K562 treated with DMSO at 1 percent for 24 hours (cell line): ENCODE results near the gene PHETA1. TPM values are rescaled to one million over a fixed set of nuclear protein-coding genes. Genes with fewer than 3 reads are reported as not detected.

Experiments used
- total RNA-seq: library from RNA; unstranded; fragments of 300-600 nt; gene quantifications from 2 replicates; pipeline ENCODE4 v1.2.3, GENCODE V29; 2022; ENCODE audit warnings: low read depth; ENCODE audit not compliant: insufficient read depth

The PHETA1 gene, protein sequence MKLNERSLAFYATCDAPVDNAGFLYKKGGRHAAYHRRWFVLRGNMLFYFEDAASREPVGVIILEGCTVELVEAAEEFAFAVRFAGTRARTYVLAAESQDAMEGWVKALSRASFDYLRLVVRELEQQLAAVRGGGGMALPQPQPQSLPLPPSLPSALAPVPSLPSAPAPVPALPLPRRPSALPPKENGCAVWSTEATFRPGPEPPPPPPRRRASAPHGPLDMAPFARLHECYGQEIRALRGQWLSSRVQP
- 18.2 and 21.0 TPM in 2 replicates for total RNA-seq

GRCh38 chr12:111368788-111369495 is at the start of gene PHETA1:
TSS of gene PHETA1 (minus strand) at chr12:111369095. CDS start at chr12:111363427, 5,668 bp downstream.

GRCh38 chr12:111405859-111406473 is 37.1 kb upstream of the PHETA1 start, which contains the start of gene SH2B3:
TSS of gene SH2B3 (plus strand) at chr12:111405923. CDS start at chr12:111418146, 12,223 bp downstream.

Other genes starting within 250 kb of the PHETA1 start
- gene SH2B3, start 36.8 kb upstream of the PHETA1 start, total RNA-seq = 46.1 and 49.0 TPM in 2 replicates
- gene ATXN2, start 230.2 kb upstream of the PHETA1 start, total RNA-seq = 42.0 and 45.6 TPM in 2 replicates